H1 (cell line): ENCODE measurements around the gene TIAM2. TPM values are rescaled to one million over a fixed set of nuclear protein-coding genes. Genes with fewer than 3 reads are reported as not detected.

Source experiments
- CTCF ChIA-PET: fragments of 300-600 bp; sonication (Branson Sonifier 250); formaldehyde crosslinking; loops from one replicate; lab custom pipeline; 2021; ENCODE audit not compliant: partially characterized antibody; lab: Charles Lee
- POLR2A ChIA-PET: fragments of 300-600 bp; sonication (Branson Sonifier 250); formaldehyde crosslinking; loops from one replicate; lab custom pipeline; 2021; ENCODE audit warnings: inconsistent platforms; ENCODE audit not compliant: partially characterized antibody; lab: Charles Lee
- DNase-seq, 2 experiments: peaks; one replicate each; pipeline versions ENCODE4 v3.0.0 to v3.0.0-alpha.2; 2010 to 2022; ENCODE audit warnings: low spot score in 2 of 2, low read depth in 1 of 2, mixed read lengths in 1 of 2
- FAIRE-seq: peaks from 2 replicates; lab custom pipeline; 2011; peaks lifted over from hg19 to GRCh38; lab: Jason Lieb, UNC
- H2AFZ ChIP-seq: 2 replicates; pipeline ENCODE4 v1.8.1; 2012; ENCODE audit warnings: low read length, inconsistent platforms
- H2AK5ac ChIP-seq: 2 replicates; pipeline ENCODE4 v1.6.1; 2013; ENCODE audit warnings: low read depth, low read length
- H2BK120ac ChIP-seq: replicated peaks from 2 replicates; pipeline ENCODE3; 2013; ENCODE audit warnings: low read depth, low read length, inconsistent platforms
- H2BK12ac ChIP-seq: 2 replicates; pipeline ENCODE4 v1.6.1; 2013; ENCODE audit warnings: low read depth, low read length
- H2BK15ac ChIP-seq: 2 replicates; pipeline ENCODE4 v1.6.1; 2013; ENCODE audit warnings: low read length
- H2BK20ac ChIP-seq: 2 replicates; pipeline ENCODE4 v1.6.1; 2013; ENCODE audit warnings: low read length
- H2BK5ac ChIP-seq: 2 replicates; pipeline ENCODE4 v1.6.1; 2013; ENCODE audit warnings: low read depth, low read length
- H3K14ac ChIP-seq: 2 replicates; pipeline ENCODE4 v1.6.1; 2013; ENCODE audit warnings: inconsistent platforms; ENCODE audit not compliant: insufficient read length
- H3K18ac ChIP-seq: 2 replicates; pipeline ENCODE4 v1.6.1; 2013; ENCODE audit warnings: low read length; ENCODE audit errors: extremely low read depth
- H3K23ac ChIP-seq: 2 replicates; pipeline ENCODE4 v1.6.1; 2013; ENCODE audit warnings: inconsistent platforms; ENCODE audit not compliant: insufficient read length
- H3K23me2 ChIP-seq: 2 replicates; pipeline ENCODE4 v1.6.1; 2013; ENCODE audit warnings: low read depth, low read length
- H3K27ac ChIP-seq: 2 replicates; pipeline ENCODE4 v1.6.1; 2011; ENCODE audit warnings: low read depth, low read length, inconsistent platforms
- H3K27me3 ChIP-seq, 4 experiments: replicated peaks in 1 of 4; 1 replicate in 1 of 4; 2 replicates in 3 of 4; pipeline versions ENCODE4 v1.6.1 to v1.8.1; 2011 to 2013; ENCODE audit warnings: low read length in 3 of 4, mild to moderate bottlenecking in 3 of 4, inconsistent platforms in 2 of 4, mixed read lengths in 2 of 4, moderate library complexity in 1 of 4; ENCODE audit not compliant: control insufficient read depth in 3 of 4, insufficient read depth in 3 of 4; ENCODE audit errors: extremely low read depth in 1 of 4
- H3K36me3 ChIP-seq, 4 experiments: 2 replicates each; pipeline versions ENCODE4 v1.6.1 to v1.8.1; 2011 to 2013; ENCODE audit warnings: mild to moderate bottlenecking in 4 of 4, low read length in 3 of 4, moderate library complexity in 2 of 4, control low read depth in 1 of 4, inconsistent platforms in 1 of 4; ENCODE audit not compliant: insufficient read depth in 4 of 4, control insufficient read depth in 2 of 4
- H3K4ac ChIP-seq: replicated peaks from 2 replicates; pipeline ENCODE3; 2013; ENCODE audit warnings: low read length, low read depth, mixed read lengths, inconsistent platforms; ENCODE audit not compliant: insufficient read length
- H3K4me1 ChIP-seq, 4 experiments: replicated peaks in 1 of 4; 1 replicate in 1 of 4; 2 replicates in 3 of 4; pipeline versions ENCODE4 v1.6.1 to v1.8.1; 2011 to 2013; ENCODE audit warnings: low read length in 3 of 4, inconsistent platforms in 2 of 4, mixed read lengths in 1 of 4; ENCODE audit not compliant: insufficient read depth in 4 of 4, control insufficient read depth in 3 of 4
- H3K4me2 ChIP-seq, 2 experiments: 2 replicates each; pipeline versions ENCODE4 v1.6.1 to v1.8.1; 2011 to 2013; ENCODE audit warnings: low read depth in 2 of 2, low read length in 2 of 2, control low read depth in 1 of 2, inconsistent platforms in 1 of 2, mild to moderate bottlenecking in 1 of 2; ENCODE audit not compliant: insufficient read depth in 1 of 2
- H3K4me3 ChIP-seq, 4 experiments: fragments of 200-600, 300-600 bp in 1 of 4; sonication (generic), shearing (Covaris generic), sonication (Bioruptor Twin) in 1 of 4; 2 replicates each; pipeline versions ENCODE4 v1.5.1 to v1.8.1; 2011 to 2016; ENCODE audit warnings: low read length in 4 of 4, low read depth in 3 of 4, control low read depth in 2 of 4, inconsistent platforms in 2 of 4, mild to moderate bottlenecking in 2 of 4, mixed read lengths in 1 of 4, moderate library complexity in 1 of 4; ENCODE audit not compliant: insufficient read depth in 2 of 4; ENCODE audit errors: extremely low read depth in 1 of 4
- H3K56ac ChIP-seq: replicated peaks from 2 replicates; pipeline ENCODE3; 2013; ENCODE audit warnings: low read depth, mild to moderate bottlenecking, mixed read lengths, low read length, inconsistent platforms; ENCODE audit not compliant: insufficient read length
- H3K79me1 ChIP-seq: 2 replicates; pipeline ENCODE4 v1.6.1; 2013; ENCODE audit warnings: low read depth, low read length, control low read depth
- H3K79me2 ChIP-seq, 2 experiments: 2 replicates each; pipeline versions ENCODE4 v1.6.1 to v1.8.1; 2012 to 2013; ENCODE audit warnings: low read length in 2 of 2, mild to moderate bottlenecking in 2 of 2, inconsistent platforms in 1 of 2; ENCODE audit not compliant: insufficient read depth in 2 of 2, control insufficient read depth in 1 of 2
- H3K9ac ChIP-seq, 4 experiments: replicated peaks in 1 of 4; 1 replicate in 1 of 4; 2 replicates in 3 of 4; pipeline versions ENCODE4 v1.6.1 to v1.8.1; 2011 to 2013; ENCODE audit warnings: low read depth in 3 of 4, low read length in 3 of 4, control low read depth in 2 of 4, mild to moderate bottlenecking in 2 of 4, moderate library complexity in 2 of 4, inconsistent platforms in 1 of 4; ENCODE audit errors: extremely low read depth in 1 of 4
- H3K9me3 ChIP-seq, 2 experiments: 2 replicates each; pipeline versions ENCODE4 v1.6.1 to v1.8.1; 2012 to 2013; ENCODE audit warnings: mild to moderate bottlenecking in 2 of 2, moderate library complexity in 2 of 2, control low read depth in 1 of 2, inconsistent platforms in 1 of 2, low read depth in 1 of 2, low read length in 1 of 2, mixed read lengths in 1 of 2; ENCODE audit not compliant: insufficient read depth in 2 of 2
- H4K20me1 ChIP-seq, 2 experiments: replicated peaks in 1 of 2; 2 replicates each; pipeline versions ENCODE3 to v1.8.1; 2011 to 2013; ENCODE audit warnings: inconsistent platforms in 2 of 2, low read length in 2 of 2, mild to moderate bottlenecking in 1 of 2; ENCODE audit not compliant: insufficient read depth in 2 of 2, control insufficient read depth in 1 of 2
- H4K5ac ChIP-seq: 2 replicates; pipeline ENCODE4 v1.6.1; 2013; ENCODE audit warnings: low read length, low read depth, mixed read lengths, inconsistent platforms; ENCODE audit not compliant: insufficient read length
- H4K8ac ChIP-seq: 2 replicates; pipeline ENCODE4 v1.8.0; 2013; ENCODE audit warnings: mild to moderate bottlenecking, moderate library complexity, low read length, inconsistent platforms; ENCODE audit not compliant: insufficient read depth; ENCODE audit errors: extremely low read depth
- H4K91ac ChIP-seq: replicated peaks from 2 replicates; pipeline ENCODE3; 2013; ENCODE audit warnings: low read length, mixed read lengths, inconsistent platforms; ENCODE audit not compliant: insufficient read length
- WGBS, 2 experiments: shearing (Covaris generic) in 1 of 2; methylation state at CpG; one replicate each; pipeline versions ENCODE4 v1.1.6 to v1.1.7; 2013 to 2015; ENCODE audit warnings: low lambda C conversion rate in 2 of 2, mixed read lengths in 2 of 2, inconsistent platforms in 1 of 2, low coverage in 1 of 2, missing lambda C conversion rate in 1 of 2; ENCODE audit not compliant: insufficient replicate concordance in 2 of 2, insufficient coverage in 1 of 2, insufficient read length in 1 of 2; ENCODE audit errors: extremely low coverage in 1 of 2, missing lambda C conversion rate in 1 of 2; 5-methylcytosine and 5-hydroxymethylcytosine counted together
- polyA plus RNA-seq, 7 experiments: library from polyadenylated mRNA; depleted of rRNA in 3 of 7; stranded (reverse) in 5 of 7; unstranded in 2 of 7; fragments of >200 nt in 5 of 7; fragments of 200-250 nt in 2 of 7; gene quantifications; 1 replicate in 5 of 7; 2 replicates in 1 of 7; 4 replicates in 1 of 7; pipeline versions ENCODE4 v1.2.1 to v1.2.3, GENCODE V29; 2011 to 2013; ENCODE audit warnings: missing spikeins in 2 of 7, mixed read lengths in 2 of 7
- total RNA-seq: library from RNA; stranded (reverse); fragmentation: NEBNext Ultra II Directional; extraction: Animal tissue kit (Norgen Biotek cat#: 25700); gene quantifications from 2 replicates; pipeline ENCODE4 v1.2.1, GENCODE V29; 2021
- TF ChIP-seq, protein P1 (sequence below): IDR thresholded peaks from 2 replicates; pipeline ENCODE4 v1.6.1; 2012; ENCODE audit warnings: inconsistent platforms
- TF ChIP-seq, protein P2 (sequence below): IDR thresholded peaks from 2 replicates; pipeline ENCODE4 v1.6.1; 2011; ENCODE audit warnings: low read depth, mild to moderate bottlenecking, low read length; ENCODE audit not compliant: insufficient read depth

The TIAM2 gene
- total and polyA plus RNA-seq, 2 of the 8 experiments (the other 6 are each of a cell fraction or from before 2014, with no cell fraction given) = 7.4 to 23.9 TPM

DNA sequence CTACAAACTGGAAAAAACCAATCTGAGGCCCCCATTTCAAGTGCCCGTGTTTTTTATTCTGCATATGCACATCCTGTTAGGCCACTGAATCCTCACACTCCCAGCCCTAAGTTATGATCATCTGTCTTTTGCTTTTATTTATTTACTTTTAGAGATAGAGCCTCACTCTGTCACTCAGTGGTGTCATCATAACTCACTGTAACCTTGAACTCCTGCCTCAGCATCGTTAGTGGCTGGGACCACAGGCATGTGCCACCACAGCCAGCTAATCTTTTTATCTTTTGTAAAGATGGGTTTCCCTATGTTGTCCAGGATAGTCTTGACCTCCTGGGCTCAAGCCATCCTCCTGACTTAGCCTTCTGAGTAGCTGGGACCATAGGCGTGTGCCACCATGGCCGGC lies 239.1 kb downstream of the TIAM2 start:
- 85% methylated on average over 4 of the region's 4 CpGs; no CpG with 5 or more reads in 1 of the 2 experiments for WGBS, 2 experiments
- Histone ChIP-seq H4K8ac (no peak overlapping the region), H3K36me3 (peaks cover 0 to 3% (median 0%) of the 10 kb centered on the region in 4 experiments; a peak in 1 of 8 replicates)

More for the DNA sequence above, 239.1 kb downstream of the TIAM2 start:
- peaks cover 8 to 17% of the 10 kb centered on the region in 2 experiments for H3K9me3 ChIP-seq
- H2BK15ac ChIP-seq = no peak overlapping the region
- no peak overlapping the region for H4K91ac ChIP-seq
- no peak overlapping the region for H2BK12ac ChIP-seq
- FAIRE-seq = no peak
- H4K5ac ChIP-seq = no peak overlapping the region
- H3K4me3 ChIP-seq = no peak overlapping the region
- H3K23me2 ChIP-seq = no peaks in the 10 kb centered on the region
- H3K27ac ChIP-seq = no peak overlapping the region
- no peaks in the 10 kb centered on the region for H3K79me1 ChIP-seq
- no peaks in the 10 kb centered on the region for H3K27me3 ChIP-seq
- H3K14ac ChIP-seq = no peak overlapping the region
- H3K23ac ChIP-seq = no peak overlapping the region
- ChIA-PET CTCF (interaction anchor here (0.7 to 5.6 kb wide), 4 partner anchors 13 to 56 kb away, joined by 3 to 48 read pairs (median 10); no protein-coding TSS in a partner anchor), POLR2A (interaction anchor here (1.0 to 2.2 kb wide), 5 partner anchors 11 to 33 kb away, joined by 3 to 6 read pairs (median 3); no protein-coding TSS in a partner anchor)
- peaks cover 0 to 4% (median 0%) of the 10 kb centered on the region in 4 experiments; a peak in 2 of 7 replicates for H3K4me1 ChIP-seq
- H4K20me1 ChIP-seq = no peaks in the 10 kb centered on the region
- H2AK5ac ChIP-seq = no peak overlapping the region
- H3K56ac ChIP-seq = no peak overlapping the region
- DNase-seq = no peak
- no peak overlapping the region for H3K18ac ChIP-seq
- TF ChIP-seq, protein P1, sequence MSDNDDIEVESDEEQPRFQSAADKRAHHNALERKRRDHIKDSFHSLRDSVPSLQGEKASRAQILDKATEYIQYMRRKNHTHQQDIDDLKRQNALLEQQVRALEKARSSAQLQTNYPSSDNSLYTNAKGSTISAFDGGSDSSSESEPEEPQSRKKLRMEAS = no peak
- TF ChIP-seq, protein P2, sequence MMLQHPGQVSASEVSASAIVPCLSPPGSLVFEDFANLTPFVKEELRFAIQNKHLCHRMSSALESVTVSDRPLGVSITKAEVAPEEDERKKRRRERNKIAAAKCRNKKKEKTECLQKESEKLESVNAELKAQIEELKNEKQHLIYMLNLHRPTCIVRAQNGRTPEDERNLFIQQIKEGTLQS = no peak
- no peak overlapping the region for H3K4ac ChIP-seq
- H2BK120ac ChIP-seq = no peak overlapping the region
- H3K79me2 ChIP-seq = no peaks in the 10 kb centered on the region
- H2BK20ac ChIP-seq = no peak overlapping the region
- H2AFZ ChIP-seq = no peak overlapping the region
- no peak overlapping the region for H3K4me2 ChIP-seq
- no peak overlapping the region for H2BK5ac ChIP-seq
- H3K9ac ChIP-seq = no peak overlapping the region
